ENCODE results near the gene MORN5.

DNA sequence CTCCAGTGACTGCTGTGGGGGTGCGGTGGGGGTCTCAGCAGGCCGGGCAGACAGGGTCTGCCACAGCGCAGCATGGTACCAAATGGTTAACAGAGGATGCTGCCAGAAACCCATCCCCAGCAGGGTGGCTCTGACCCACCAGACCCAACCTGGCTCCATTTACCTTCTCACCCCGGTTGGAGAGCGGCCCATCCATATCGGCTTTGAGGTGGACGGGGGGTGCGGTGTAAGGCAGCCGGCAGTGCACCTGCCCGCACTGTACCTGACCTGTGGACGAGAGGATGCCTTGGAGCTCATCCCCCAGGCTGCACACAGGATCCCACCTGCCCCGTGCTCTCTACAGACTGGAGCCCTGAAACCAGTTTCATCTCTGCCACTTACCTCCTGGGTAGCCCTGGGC lies 49.7 kb downstream of the MORN5 start:
- TF ChIP-seq GATA2 (IDR thresholded peaks at IDR 0.05; ENCODE audit: low read depth, low read length): no peak
- no peak for TF ChIP-seq GATA3 (IDR thresholded peaks at IDR 0.05; ENCODE audit: low read depth, low read length)

Measured in SH-SY5Y (cell line).